Type B pancreatic cell (in vitro differentiated cells): ENCODE data around the gene SIRPA. TPM values are rescaled to one million over a fixed set of nuclear protein-coding genes. Genes with fewer than 3 reads are reported as not detected.

Experiments used
- DNase-seq: peaks from one replicate; pipeline ENCODE4 v3.0.0; 2021; ENCODE audit warnings: mixed read lengths; ENCODE audit not compliant: unreplicated experiment; ENCODE audit errors: extremely low spot score
- H3K27ac Mint-ChIP-seq: 2 replicates; pipeline ENCODE4 v1.8.0; 2021; ENCODE audit warnings: mild to moderate bottlenecking, mixed read lengths
- H3K27me3 Mint-ChIP-seq: 2 replicates; pipeline ENCODE4 v1.8.0; 2021; ENCODE audit warnings: mixed read lengths
- H3K36me3 Mint-ChIP-seq: 2 replicates; pipeline ENCODE4 v1.8.0; 2021; ENCODE audit warnings: mixed read lengths
- H3K4me1 Mint-ChIP-seq: one replicate; pipeline ENCODE4 v1.8.0; 2021; ENCODE audit warnings: mixed read lengths; ENCODE audit not compliant: unreplicated experiment
- H3K4me3 Mint-ChIP-seq: 2 replicates; pipeline ENCODE4 v1.8.0; 2021; ENCODE audit warnings: mild to moderate bottlenecking, mixed read lengths
- H3K9me3 Mint-ChIP-seq: 2 replicates; pipeline ENCODE4 v1.8.0; 2021; ENCODE audit warnings: mixed read lengths
- total RNA-seq: library from RNA; stranded (reverse); gene quantifications from 2 replicates; pipeline ENCODE4 v1.2.1, GENCODE V29; 2021; ENCODE audit warnings: low replicate concordance
- TF ChIP-seq, protein P1 (sequence below): fragments of 200-600 bp; sonication (generic); conservative IDR thresholded peaks from 2 replicates; pipeline ENCODE4 v1.5.0; 2021; ENCODE audit warnings: antibody characterized with exemption, mild to moderate bottlenecking

The SIRPA gene
- total RNA-seq, 1 donor from 2014 or later: 12.3 TPM

- Mint-ChIP-seq H3K9me3 (no peaks in the 10 kb centered on the region), H3K4me1 (no peaks in the 10 kb centered on the region), H3K4me3 (no peak overlapping the region), H3K36me3 (no peaks in the 10 kb centered on the region), H3K27ac (no peak overlapping the region), H3K27me3 (peaks cover 10% of the 10 kb centered on the region)
- no peak for DNase-seq
- TF ChIP-seq, protein P1, sequence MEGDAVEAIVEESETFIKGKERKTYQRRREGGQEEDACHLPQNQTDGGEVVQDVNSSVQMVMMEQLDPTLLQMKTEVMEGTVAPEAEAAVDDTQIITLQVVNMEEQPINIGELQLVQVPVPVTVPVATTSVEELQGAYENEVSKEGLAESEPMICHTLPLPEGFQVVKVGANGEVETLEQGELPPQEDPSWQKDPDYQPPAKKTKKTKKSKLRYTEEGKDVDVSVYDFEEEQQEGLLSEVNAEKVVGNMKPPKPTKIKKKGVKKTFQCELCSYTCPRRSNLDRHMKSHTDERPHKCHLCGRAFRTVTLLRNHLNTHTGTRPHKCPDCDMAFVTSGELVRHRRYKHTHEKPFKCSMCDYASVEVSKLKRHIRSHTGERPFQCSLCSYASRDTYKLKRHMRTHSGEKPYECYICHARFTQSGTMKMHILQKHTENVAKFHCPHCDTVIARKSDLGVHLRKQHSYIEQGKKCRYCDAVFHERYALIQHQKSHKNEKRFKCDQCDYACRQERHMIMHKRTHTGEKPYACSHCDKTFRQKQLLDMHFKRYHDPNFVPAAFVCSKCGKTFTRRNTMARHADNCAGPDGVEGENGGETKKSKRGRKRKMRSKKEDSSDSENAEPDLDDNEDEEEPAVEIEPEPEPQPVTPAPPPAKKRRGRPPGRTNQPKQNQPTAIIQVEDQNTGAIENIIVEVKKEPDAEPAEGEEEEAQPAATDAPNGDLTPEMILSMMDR: no peak
Observed at GRCh38 chr20:1928782-1929181, 33.6 kb downstream of the SIRPA start.

- no peak for DNase-seq
- no peak overlapping the region for H3K27ac Mint-ChIP-seq
- no peaks in the 10 kb centered on the region for H3K9me3 Mint-ChIP-seq
- H3K36me3 Mint-ChIP-seq: no peaks in the 10 kb centered on the region
- H3K27me3 Mint-ChIP-seq: peaks cover 16% of the 10 kb centered on the region
- H3K4me3 Mint-ChIP-seq: no peak overlapping the region
- TF ChIP-seq, protein P1: no peak
- H3K4me1 Mint-ChIP-seq: no peaks in the 10 kb centered on the region
Observed at GRCh38 chr20:1929460-1929859, 34.3 kb downstream of the SIRPA start.

GRCh38 chr20:1930165-1930564, 35.0 kb downstream of the SIRPA start:
- H3K27ac Mint-ChIP-seq: no peak overlapping the region
- H3K27me3 Mint-ChIP-seq: peaks cover 16% of the 10 kb centered on the region
- no peaks in the 10 kb centered on the region for H3K4me1 Mint-ChIP-seq
- H3K9me3 Mint-ChIP-seq: no peaks in the 10 kb centered on the region
- no peaks in the 10 kb centered on the region for H3K36me3 Mint-ChIP-seq
- no peak overlapping the region for H3K4me3 Mint-ChIP-seq
- TF ChIP-seq, protein P1: no peak
- DNase-seq: no peak

DNA sequence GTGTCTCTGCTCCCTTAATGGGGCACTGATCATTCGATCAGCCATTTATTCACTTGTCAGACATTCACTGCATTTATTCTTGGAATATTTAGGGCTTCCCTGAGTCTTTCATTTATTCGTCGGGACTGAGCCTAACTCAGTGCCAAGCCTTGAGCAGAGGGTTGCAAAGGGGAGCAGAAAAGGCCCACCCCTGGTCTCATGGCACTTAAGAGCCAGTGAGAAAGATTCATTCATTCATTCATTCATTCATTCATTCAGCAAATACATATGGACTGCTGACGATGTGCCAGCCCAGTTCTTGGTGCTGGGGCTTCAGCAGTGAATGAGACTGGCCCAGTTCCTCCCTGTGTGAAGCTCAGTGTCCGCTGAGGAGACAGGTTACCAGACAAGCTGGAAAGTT, 36.6 kb downstream of the SIRPA start:
- H3K4me1 Mint-ChIP-seq: peaks cover 3% of the 10 kb centered on the region
- H3K9me3 Mint-ChIP-seq: no peaks in the 10 kb centered on the region
- H3K4me3 Mint-ChIP-seq: no peak overlapping the region
- peaks cover 16% of the 10 kb centered on the region for H3K27me3 Mint-ChIP-seq
- TF ChIP-seq, protein P1: no peak
- no peaks in the 10 kb centered on the region for H3K36me3 Mint-ChIP-seq
- H3K27ac Mint-ChIP-seq: no peak overlapping the region
- no peak for DNase-seq

DNA sequence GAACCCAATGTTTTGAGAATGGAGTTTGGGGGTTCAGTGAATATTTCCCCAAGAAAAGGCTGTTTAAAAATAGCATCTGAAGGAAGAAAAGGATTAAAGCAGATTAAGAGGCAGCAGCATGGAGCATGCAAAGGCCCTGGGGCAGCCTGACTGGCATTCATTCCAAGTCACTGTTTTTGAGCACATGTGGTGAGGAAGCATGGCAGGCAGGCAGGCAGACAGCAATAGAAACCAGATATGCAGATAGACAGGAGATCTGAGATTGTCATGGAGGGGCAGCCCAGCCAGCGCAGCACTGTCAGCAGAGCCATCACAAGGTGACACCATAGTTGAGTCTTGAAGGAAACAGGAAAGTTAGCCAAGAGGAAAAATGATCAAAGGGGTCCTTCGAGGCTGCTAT, 37.8 kb downstream of the SIRPA start:
- H3K27me3 Mint-ChIP-seq: peaks cover 16% of the 10 kb centered on the region
- H3K9me3 Mint-ChIP-seq: no peaks in the 10 kb centered on the region
- TF ChIP-seq, protein P1: no peak
- H3K4me3 Mint-ChIP-seq: no peak overlapping the region
- peaks cover 3% of the 10 kb centered on the region for H3K4me1 Mint-ChIP-seq
- no peak overlapping the region for H3K27ac Mint-ChIP-seq
- DNase-seq: no peak
- no peaks in the 10 kb centered on the region for H3K36me3 Mint-ChIP-seq

GRCh38 chr20:1933465-1933870, 38.3 kb downstream of the SIRPA start:
- no peak for DNase-seq
- Mint-ChIP-seq H3K36me3 (no peaks in the 10 kb centered on the region), H3K9me3 (no peaks in the 10 kb centered on the region), H3K27ac (no peak overlapping the region), H3K4me1 (peaks cover 3% of the 10 kb centered on the region), H3K4me3 (no peak overlapping the region), H3K27me3 (peaks cover 16% of the 10 kb centered on the region)
- TF ChIP-seq, protein P1: no peak
